NCI-H446 (cell line): ENCODE measurements around the gene ADK.

Experiments used
- DNase-seq, 2 experiments: peaks; one replicate each; lab custom pipeline; 2025; lab: John Stamatoyannopoulos, UW

The ADK gene

DNA sequence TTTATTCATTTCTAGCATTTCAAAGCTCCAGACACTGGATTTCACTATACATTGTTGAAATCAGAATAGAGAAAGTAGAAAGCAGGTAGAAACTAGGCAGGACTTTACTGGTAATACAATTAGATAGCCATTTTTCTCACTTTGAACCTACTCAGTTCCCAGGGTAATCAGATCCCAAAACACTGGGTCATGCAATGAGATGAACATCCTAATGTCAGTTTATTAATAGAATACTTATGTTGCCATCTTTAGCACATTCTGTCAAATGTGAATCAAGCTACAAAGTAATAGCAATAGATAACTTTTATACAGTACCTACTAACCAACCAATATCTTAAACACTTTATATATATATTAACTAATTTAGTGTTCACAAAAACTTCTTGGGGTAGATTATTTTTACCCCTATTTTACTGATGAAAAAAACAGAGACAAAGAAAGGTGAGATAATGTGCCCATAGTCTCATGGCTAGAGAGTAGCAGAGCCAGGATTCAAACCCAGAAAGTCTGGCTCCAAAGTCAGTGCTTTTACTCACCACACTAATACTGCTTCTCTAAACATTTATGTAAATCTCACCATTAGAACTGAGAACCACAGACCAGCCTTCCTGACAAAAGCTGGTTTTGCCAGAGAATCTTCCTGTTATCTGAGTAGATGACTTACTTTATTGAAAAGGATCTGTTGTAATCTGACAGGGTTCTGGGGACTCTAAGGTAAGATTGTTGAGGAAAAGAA is 521.6 kb downstream of the ADK start:
- DNase-seq = no peak

DNA sequence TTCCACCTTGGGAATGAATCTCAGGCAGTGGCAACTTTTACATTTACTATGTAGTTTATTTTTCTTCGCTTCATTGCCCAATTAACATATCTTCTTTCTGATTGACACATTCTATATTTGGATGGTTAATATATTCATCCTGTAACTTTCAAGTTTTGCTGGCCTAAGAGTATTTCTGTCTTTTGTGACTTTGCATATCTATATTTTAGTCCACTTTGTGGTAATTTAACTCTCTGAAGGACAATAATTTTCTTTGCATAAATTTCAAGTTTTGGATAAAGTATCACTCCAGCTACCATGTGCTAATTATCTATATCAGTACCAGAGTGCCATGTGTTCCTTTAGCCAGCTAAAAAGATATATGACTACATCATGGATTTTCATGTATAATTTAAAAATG is 523.9 kb downstream of the ADK start:
- no peak for DNase-seq

DNA sequence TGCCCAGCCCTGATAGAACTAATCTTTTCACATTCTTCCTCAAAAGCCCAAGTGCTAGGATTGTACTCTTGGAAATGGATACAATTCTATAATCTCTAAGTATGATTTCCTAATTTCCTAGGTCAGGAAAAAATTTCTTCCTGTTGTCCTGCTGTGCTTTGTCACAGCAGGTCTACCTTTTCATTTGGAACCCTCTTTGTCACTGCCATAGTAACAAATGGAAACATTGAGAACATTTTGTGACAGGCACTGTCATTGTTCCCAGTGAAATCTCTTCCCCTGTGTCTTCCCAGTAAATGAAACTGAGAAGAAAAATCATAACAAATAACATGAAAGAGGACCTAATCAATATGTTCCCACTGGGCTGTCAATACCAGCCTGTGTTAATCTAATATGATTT is 524.5 kb downstream of the ADK start:
- no peak for DNase-seq

DNA sequence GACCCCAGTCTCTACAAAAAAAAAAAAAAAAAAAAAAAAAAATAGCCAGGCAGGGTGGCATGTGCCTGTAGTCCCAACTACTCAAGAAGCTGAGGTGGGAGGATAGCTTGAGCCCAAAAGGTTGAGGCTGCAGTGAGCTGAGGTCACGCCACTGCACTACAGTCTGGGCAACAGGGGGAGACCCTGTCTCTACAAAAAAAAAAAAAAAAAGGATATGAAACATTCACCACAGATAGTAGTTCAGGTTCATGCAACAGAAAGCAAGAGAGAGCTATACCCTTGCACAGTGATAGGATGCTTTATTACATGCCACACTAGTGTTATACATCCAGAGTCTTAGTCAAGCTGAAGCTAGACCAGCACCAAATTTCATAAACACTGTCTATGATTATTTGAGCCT is 526.9 kb downstream of the ADK start:
- no peak for DNase-seq

DNA sequence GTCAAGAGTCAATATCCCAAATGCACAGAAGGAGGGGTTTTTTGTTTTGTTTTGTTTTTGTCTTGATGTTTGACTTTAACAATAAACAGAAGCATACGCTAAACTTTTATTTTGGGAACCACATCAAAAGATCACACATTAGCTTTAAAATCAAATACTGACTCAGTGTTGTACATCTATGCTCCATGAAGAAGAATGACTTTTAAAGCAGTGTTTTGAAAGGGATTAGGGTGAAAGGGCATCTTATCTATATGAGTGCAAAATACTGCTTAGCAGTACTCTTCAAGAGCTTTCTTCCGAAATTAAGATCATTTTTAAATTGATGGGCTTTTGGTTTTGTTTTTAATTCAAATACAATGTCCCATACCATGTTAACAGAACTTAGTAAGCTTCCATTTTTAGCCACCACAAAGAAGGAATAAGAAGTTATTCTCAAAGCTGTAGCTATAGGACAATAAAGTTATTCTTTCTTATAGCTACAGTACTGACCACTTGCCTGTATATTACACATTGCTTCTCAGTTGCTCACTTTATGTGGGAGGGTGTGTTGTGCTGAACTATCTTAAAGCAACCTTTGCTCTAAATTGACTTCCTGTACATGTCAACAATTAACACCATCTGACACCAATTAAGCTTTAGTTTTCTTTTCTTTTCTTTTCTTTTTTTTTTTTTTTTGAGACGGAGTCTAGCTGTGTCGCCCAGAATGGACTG is 531.1 kb downstream of the ADK start:
- no peak for DNase-seq

DNA sequence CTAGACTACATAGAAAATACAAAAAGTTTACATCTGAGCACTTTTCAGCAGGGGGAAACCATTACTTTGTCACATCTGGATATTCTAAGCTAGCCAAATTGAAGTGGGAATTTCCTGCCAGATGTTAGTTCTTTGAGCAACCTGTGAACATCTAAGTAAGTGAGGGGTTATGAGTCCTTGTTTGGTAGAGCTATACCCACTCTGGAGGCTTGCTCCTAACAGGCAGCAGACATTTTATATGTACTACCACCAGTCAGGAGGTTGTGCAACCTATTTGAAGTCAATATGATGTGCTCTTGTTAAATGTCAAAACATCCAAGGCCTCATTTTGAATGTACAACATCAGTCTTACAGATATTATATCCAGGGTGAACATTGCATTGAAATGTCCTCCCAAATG is 532.0 kb downstream of the ADK start:
- DNase-seq = no peak

DNA sequence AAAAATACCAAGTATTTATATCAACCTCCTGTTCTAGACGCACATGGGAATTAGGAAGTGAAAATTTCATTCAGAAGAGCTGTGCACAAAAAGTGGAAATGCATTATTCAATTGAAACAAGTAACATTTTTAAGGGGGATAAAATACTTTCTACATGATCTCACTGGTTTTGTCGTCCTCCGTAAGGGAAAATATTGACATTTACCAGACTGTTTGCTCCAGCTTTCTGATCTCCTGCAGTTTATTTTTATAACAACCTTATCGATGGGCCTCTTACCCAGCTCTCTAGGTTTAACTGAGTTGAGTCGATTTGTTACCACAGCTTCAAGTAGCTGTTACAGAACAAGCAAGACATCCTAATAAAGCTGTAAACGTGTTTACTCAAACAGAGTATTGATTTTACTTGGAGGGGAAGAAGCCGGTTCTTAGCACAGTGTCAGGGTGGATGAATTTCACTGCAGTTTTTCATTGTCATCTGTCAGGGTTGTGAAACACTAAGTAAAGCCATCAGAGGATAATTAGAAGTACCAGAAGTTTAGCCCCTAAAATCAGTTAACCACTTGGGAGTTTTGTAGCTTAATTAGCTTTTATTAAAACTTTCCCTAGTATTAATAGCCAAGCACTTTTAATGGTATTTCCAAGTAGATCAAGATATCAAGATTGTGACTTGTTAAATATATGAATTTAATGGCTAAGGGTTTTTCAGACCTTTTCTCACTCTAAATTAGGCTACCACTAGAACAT is 532.8 kb downstream of the ADK start:
- no peak for DNase-seq

DNA sequence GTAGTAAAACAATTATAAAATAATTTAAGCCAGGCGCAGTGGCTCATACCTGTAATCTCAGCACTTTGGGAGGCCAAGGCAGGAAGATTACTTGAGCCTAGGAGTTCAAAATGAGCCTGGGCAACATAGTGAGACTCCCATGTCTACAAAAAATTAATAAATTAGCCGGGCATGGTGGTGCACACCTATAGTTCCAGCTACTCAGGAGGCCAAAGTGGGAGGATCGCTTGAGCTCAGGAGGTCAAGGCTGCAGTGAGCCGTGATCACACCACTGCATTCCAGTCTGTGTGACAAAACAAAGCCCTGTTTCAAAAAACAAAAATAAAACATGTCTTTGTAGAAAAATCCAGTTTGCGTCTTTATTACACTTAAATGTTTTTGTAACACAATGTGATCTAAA is 533.4 kb downstream of the ADK start:
- no peak for DNase-seq

DNA sequence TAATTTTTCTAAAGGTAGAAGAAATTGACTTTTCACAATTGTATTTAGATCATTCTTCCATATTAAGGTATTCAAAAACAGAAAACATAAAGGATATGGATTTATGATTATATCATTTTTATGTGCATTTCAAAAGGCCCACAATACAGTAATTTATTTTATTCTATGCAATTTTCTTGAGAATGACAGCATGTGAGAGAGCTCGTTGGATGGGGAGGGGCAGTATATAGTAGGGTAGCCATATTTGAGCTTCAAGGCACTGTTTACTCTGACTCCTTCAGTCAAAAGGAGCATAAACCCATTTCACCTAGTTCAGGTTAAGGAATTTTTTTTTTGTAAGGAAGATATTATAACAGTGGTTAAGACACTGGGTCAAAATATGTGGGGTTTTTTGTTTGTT is 534.5 kb downstream of the ADK start:
- no peak for DNase-seq

DNA sequence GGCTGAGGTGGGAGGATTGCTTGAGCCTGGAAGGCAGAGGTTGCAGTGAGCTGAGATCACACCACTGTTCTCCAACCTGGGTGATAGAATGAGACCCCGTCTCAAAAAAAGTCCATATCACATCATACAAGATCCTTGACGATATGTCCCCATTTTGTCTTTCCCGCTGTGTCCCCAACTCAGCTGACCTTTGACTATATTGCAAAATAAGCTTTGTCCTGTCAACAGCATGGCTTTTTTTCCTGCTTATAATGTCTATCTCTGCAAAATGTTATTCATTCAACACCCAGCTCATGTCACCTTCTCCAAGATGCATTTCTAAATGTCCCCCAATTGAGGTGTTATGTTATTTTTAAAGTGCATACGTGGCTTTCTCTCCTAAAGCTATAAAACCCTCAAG is 539.4 kb downstream of the ADK start:
- no peak for DNase-seq

DNA sequence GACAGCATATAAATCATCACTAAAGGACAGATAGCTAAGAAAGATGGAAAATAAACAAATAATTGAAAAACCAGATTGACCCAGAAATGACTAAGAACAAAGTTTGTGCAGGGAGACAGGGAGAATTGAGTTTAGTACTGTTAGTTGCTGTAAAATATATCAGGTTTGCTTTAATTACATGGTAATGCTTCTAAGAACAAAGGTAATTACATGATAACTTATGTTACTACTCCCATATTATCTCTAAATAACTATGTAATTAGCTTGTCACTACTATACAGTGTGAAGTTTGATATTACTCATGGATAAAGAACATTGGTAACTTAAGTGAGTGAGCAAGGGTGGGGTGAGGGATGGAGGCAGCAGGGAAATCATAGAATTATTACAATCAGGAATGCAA is 540.1 kb downstream of the ADK start:
- no peak for DNase-seq

DNA sequence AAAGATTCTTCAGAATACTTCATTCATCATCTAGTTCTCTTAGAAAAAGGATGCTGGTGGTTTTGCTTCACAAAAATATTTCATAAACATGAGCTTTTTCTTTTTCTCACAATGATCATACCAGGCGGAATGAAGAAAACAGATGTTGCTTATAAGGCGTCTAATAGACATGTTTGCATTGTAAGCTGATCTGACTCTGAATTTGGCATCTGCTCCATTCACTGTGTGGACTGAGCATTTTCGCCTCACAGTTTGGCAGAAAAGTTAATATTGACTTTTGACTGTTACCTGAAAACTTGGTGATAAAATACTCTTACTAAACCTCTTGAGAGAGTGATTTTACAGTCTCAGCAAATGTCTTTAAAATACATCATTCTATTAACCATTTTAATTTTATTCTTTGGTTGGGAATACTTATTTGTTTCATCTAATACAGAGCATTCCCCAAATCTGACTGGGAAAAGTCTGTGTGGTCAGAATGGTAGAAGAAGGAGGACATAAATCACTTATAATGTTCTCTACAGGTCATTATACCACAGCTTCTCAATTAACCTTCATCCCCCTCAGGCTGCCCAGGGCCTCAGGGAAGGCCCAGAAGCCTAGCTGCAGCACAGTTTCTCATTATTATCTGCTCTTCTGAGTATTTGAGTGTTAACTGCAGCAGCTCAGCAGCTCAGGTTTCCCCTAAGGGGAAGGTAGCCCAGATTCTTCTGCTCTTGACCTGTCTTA is 553.8 kb downstream of the ADK start:
- peak; percentile 34 to 69 for DNase-seq

DNA sequence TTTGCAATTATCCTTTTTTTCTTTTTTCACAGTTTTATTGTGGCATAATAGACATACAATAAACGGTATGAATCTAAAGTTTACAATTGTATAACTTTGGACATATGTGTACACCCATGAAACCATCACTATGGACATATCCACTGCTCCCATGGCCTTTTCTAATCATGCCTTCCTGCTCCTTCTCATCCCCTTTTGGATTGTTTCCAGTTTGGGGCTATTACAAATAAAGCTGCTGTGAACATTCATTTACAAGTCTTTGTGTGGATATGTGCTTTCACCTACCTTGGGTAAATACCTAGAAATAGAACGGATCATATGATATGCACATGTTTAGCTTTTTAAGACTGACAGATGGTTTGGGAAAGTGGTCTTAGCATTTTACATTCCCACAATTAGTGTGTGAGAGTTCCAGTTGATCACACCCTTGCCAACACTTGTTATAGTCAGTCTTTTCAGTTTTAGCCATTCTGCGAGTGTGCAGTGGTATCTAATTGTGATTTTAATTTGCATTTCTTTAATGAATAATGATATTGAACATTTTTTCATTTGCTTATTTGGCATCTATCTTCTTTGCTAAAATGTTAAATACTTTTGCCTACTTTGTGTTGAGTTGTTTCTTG is 554.4 kb downstream of the ADK start:
- peak in 1 of 2 experiments; percentile 11 for DNase-seq

DNA sequence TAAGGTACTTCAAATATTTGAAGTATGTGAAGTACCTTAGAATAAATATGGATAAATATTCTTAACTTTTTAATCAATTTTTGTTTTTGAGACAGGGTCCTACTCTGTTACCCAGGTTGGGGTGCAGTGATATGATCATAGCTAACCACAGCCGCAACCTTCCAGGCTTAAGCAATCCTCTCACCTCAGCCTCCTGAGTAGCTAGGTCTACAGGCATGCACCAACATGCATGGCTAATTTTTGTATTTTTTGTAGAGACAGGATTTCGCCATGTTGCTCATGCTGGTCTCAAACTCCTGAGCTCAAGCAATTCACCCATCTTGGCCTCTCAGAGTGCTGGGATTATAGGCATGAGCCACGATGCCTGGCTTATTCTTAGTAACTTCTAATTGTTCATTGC is 555.9 kb downstream of the ADK start:
- no peak for DNase-seq

DNA sequence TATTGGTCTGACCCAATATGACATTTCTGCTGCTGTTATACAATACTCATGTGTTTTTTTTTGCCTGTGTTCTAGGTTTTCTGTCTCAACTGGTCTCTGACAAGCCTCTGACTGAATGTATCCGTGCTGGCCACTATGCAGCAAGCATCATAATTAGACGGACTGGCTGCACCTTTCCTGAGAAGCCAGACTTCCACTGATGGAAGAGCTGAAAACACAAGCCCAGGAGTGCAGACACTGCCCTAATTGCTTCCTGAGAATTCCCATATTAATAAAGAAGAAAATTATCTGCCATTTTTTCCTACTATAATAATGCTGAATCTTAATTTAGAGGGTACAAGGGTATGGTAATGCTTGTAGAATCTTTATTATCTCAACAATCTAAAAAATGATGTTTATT is 557.2 kb downstream of the ADK start:
- no peak for DNase-seq

DNA sequence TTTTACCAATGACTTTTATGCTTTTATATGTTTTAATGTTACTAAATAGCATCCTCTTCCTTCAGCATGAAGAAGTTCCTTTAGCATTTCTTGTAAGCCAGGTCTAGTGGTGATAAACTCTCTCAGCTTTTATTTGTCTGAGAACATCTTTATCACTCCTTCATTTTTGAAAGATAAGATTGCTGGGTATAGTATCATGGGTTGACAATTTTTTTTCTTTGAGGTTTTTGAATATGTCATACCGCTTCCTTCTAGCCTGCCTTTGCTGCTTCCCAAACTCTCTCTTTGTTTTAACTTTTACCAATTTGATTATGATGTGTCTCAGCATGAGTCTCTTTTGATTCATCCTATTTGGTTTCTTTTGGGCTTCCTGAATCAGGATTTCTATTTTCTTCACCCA is 567.2 kb downstream of the ADK start:
- no peak for DNase-seq

DNA sequence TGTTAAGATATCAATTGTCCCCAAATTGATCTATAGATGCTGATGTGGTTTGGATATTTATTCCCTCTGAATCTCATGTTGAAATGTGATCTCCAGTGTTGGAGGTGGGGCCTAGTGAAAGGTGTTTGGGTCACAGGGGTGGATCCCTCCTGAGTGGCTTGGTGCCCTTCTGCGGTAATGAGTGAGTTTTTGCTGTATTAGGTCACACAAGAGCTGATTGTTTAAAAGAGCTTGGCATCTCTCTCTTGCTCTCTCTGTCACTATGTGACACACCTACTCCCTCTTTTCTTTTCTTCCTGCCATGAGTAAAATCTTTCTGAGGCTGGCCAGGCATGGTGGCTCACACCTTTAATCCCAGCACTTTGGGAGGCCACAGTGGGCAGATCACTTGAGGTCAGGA is 577.2 kb downstream of the ADK start:
- no peak for DNase-seq

DNA sequence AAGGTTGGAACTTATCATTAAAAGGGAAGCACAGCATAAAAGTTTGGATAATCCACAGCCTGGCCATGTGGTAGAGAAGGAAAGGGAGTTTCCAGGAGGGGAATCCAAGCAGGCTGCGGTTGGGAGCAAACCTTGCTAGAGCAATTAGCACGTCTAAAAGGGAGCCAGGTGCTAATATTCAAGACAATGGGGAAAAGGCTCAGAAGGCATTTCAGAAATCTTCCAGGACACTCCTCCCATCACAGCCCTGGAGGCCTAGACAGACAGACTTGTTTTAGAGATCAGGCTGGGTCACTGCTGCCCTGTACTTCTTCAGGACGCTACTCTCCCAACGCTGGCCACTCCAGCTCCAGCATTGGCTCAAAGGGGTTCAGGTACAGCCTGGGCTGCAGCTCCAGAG is 579.2 kb downstream of the ADK start:
- no peak for DNase-seq

DNA sequence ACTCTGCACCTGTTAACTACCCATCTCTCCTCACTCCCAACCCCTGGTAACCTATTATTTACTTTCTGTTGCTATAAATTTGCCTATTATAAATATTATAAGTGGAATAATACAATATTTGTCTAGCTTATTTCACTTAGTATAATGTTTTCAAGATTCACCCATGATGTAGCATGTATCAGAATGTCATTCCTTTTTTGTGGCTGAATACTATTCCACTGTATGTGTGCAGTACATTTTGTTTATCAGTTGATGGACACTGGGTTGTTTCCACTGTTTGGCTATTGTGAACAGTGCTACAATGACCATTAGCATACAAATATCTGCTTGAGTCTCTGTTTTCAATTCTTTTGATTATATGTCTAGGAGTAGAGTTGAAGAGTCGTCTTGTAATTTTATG is 582.6 kb downstream of the ADK start:
- DNase-seq = no peak

DNA sequence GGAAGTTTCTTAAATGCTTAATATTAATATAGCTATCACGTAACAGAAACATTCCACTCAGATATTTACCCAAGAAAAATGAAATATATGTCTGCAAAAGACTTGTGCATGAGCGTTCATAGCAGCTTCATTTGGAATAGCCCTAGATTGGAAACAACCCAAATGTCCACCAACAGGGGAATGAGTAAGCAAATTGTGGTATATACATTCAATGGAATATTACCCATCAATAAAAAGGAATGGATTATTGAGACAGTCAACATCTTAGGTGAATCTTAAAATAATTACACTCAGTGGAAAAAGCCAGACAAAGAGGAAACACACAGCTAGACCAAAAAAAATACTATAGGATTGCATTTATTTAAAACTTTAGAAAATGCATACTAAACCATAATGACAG is 585.0 kb downstream of the ADK start:
- DNase-seq = no peak

DNA sequence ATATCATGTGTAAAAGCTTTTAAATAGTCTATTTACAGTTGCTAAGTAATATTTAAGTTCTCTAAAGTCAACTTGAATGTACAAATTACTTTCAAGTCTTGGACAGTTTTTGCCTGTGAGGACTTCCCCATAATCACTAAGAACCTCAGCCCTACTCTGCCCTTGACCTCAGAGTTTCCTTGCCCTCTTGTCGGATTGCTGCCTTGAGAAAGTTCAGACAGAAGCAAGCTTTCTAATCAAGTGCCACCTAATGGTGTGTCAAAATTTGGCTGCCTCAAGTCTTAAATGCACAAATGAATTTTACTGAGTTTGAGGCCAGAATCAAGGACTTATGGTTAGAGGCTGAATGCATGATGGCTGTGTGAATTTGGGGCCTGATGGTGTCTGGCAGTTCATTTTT is 587.0 kb downstream of the ADK start:
- no peak for DNase-seq

DNA sequence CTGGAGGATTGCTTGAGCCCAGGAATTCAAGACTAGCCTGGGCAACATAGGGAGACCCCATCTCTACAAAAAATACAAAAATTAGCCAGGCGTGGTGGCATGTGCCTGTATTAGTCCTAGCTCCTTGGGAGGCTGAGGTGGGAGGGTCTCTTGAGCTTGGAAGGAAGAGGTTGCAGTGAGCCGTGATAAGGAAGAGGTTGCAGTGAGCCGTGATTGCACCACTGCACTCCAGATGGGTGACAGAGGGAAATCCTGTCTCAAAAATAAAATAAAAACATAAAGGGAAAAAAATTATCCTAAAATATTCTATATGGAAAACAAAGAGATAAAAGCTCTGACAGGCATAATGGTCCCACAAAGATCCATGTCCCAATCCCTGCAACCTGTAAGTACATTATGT is 587.5 kb downstream of the ADK start:
- DNase-seq = no peak
